ENCODE data around the gene NACC2. TPM values are rescaled to one million over a fixed set of nuclear protein-coding genes. Genes with fewer than 3 reads are reported as not detected.

Gene NACC2
- total and polyA plus RNA-seq, 2 donors (not counting 1 experiment from before 2014, with no cell fraction given), result 12.3 to 18.2 TPM

DNA sequence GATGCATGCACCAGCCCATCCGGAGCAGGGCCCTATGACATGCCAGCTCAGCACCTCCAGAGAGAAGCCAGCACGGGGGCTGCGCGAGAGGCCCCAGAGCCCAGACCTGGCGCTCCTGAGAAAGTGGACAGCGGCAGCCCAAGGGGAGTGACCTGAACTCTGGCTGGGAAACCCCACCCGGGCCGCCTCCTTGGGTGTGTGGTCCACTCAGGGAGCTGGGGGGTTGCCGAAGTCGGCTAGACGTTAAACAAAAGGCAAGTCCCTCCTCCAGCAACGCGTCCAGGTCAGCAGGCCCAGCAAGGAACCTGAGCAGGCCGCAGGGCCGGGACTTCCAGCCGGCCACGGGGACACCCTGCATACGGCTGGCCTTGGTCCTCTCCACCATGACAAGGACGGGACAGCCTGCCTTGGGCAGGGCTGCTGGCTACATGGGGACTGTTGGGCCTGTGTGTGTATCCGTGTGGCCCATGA, 35.7 kb downstream of the NACC2 start:
- H3K36me3 ChIP-seq (ENCODE audit: control insufficient read depth, insufficient read depth, low read length), result no peaks in the 10 kb centered on the region
- no peak overlapping the region for H3K4me2 ChIP-seq (ENCODE audit: extremely low read depth, insufficient read depth, low read length)
- no peak overlapping the region for H2AFZ ChIP-seq (ENCODE audit: low read length)
- no peak overlapping the region for H3K27ac ChIP-seq (ENCODE audit: insufficient read depth, low read length)
- no peaks in the 10 kb centered on the region for H4K20me1 ChIP-seq (ENCODE audit: control insufficient read depth, extremely low read depth, insufficient read depth, low read length)
- no peaks in the 10 kb centered on the region for H3K4me1 ChIP-seq (ENCODE audit: control insufficient read depth, extremely low read depth, insufficient read depth, low read length)
- H3K9ac ChIP-seq (ENCODE audit: insufficient read depth, low read length), result no peak overlapping the region
- H3K79me2 ChIP-seq (ENCODE audit: control insufficient read depth, insufficient read depth, low read length), result peaks cover 9% of the 10 kb centered on the region
- no peaks in the 10 kb centered on the region for H3K27me3 ChIP-seq (ENCODE audit: control insufficient read depth, insufficient read depth, low read length)
- H3K4me3 ChIP-seq (replicated peaks in 1 of 4; ENCODE audit: control extremely low read depth in 1 of 4, insufficient read depth in 1 of 4, low read depth in 3 of 4, low read length in 4 of 4), result no peak overlapping the region
- DNase-seq (ENCODE audit: low read depth in 2 of 2), result no peak
- TF ChIP-seq, protein P1, sequence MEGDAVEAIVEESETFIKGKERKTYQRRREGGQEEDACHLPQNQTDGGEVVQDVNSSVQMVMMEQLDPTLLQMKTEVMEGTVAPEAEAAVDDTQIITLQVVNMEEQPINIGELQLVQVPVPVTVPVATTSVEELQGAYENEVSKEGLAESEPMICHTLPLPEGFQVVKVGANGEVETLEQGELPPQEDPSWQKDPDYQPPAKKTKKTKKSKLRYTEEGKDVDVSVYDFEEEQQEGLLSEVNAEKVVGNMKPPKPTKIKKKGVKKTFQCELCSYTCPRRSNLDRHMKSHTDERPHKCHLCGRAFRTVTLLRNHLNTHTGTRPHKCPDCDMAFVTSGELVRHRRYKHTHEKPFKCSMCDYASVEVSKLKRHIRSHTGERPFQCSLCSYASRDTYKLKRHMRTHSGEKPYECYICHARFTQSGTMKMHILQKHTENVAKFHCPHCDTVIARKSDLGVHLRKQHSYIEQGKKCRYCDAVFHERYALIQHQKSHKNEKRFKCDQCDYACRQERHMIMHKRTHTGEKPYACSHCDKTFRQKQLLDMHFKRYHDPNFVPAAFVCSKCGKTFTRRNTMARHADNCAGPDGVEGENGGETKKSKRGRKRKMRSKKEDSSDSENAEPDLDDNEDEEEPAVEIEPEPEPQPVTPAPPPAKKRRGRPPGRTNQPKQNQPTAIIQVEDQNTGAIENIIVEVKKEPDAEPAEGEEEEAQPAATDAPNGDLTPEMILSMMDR (conservative IDR thresholded peaks at IDR 0.05 in 1 of 2, IDR thresholded peaks at IDR 0.05 in 1 of 2; ENCODE audit: low read depth in 1 of 2, low read length in 2 of 2), result no peak
- TF ChIP-seq EZH2 (IDR thresholded peaks at IDR 0.05; ENCODE audit: low read length, missing control alignments), result no peak
- no peaks in the 10 kb centered on the region for H3K9me3 ChIP-seq (ENCODE audit: control insufficient read depth, insufficient read depth, low read depth, low read length)

DNA sequence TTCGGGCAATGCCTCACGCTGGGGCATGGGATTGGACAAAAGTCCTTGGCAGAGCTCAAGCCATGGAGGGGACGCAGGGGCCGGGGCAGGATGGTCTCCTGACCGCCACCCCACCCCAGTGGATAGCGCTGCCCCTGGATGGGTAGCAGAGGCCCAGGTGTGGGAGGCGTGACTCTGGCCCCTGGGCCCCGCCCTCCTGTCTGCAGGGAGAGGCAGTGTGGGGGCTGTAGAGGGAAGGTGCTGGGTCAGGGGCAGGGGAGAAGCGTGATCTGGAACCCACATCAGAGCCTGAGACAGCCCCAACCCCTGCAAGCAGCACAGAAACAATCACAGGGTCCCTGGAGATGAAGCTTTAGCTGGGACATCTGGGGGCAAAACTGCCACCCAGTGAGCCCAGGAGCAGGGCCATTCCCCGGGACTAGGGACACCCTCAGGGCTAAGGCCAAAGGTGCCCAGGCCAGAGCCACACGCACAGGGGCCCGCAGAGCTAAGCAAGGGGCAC, 36.2 kb downstream of the NACC2 start:
- H3K9me3 ChIP-seq (ENCODE audit: control insufficient read depth, insufficient read depth, low read depth, low read length), result no peaks in the 10 kb centered on the region
- no peak for DNase-seq (ENCODE audit: low read depth in 2 of 2)
- H3K79me2 ChIP-seq (ENCODE audit: control insufficient read depth, insufficient read depth, low read length), result peaks cover 7% of the 10 kb centered on the region
- H3K27me3 ChIP-seq (ENCODE audit: control insufficient read depth, insufficient read depth, low read length), result no peaks in the 10 kb centered on the region
- H4K20me1 ChIP-seq (ENCODE audit: control insufficient read depth, extremely low read depth, insufficient read depth, low read length), result no peaks in the 10 kb centered on the region
- no peaks in the 10 kb centered on the region for H3K4me1 ChIP-seq (ENCODE audit: control insufficient read depth, extremely low read depth, insufficient read depth, low read length)
- no peaks in the 10 kb centered on the region for H3K36me3 ChIP-seq (ENCODE audit: control insufficient read depth, insufficient read depth, low read length)
- no peak overlapping the region for H3K4me3 ChIP-seq (replicated peaks in 1 of 4; ENCODE audit: control extremely low read depth in 1 of 4, insufficient read depth in 1 of 4, low read depth in 3 of 4, low read length in 4 of 4)
- H3K27ac ChIP-seq (ENCODE audit: insufficient read depth, low read length), result no peak overlapping the region
- no peak overlapping the region for H2AFZ ChIP-seq (ENCODE audit: low read length)
- TF ChIP-seq, protein P1 (conservative IDR thresholded peaks at IDR 0.05 in 1 of 2, IDR thresholded peaks at IDR 0.05 in 1 of 2; ENCODE audit: low read depth in 1 of 2, low read length in 2 of 2), result no peak
- TF ChIP-seq EZH2 (IDR thresholded peaks at IDR 0.05; ENCODE audit: low read length, missing control alignments), result no peak
- H3K9ac ChIP-seq (ENCODE audit: insufficient read depth, low read length), result no peak overlapping the region
- H3K4me2 ChIP-seq (ENCODE audit: extremely low read depth, insufficient read depth, low read length), result no peak overlapping the region

DNA sequence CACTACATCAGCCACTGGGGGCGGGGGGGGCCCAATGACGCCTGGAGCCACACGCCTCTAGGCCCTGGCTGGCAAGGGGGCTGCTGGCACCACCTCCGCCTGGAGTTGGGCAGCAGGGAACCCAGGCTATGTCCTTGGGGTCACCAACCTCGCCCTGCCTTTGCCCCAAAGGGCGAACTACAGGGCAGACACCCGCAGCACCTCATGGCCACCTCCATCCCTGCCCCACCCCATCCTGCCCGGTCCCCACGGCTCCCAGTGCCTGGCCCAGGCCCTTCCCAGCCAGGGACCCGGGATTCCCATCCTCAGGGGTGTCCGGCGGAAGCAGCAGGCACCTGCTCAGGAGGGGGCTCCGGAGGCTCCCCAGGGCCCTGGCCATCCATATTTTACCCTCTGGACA, 37.0 kb downstream of the NACC2 start:
- Histone ChIP-seq H3K27me3 (ENCODE audit: control insufficient read depth, insufficient read depth, low read length) (no peaks in the 10 kb centered on the region), H3K4me3 (replicated peaks in 1 of 4; ENCODE audit: control extremely low read depth in 1 of 4, insufficient read depth in 1 of 4, low read depth in 3 of 4, low read length in 4 of 4) (no peak overlapping the region), H3K36me3 (ENCODE audit: control insufficient read depth, insufficient read depth, low read length) (no peaks in the 10 kb centered on the region), H3K9me3 (ENCODE audit: control insufficient read depth, insufficient read depth, low read depth, low read length) (no peaks in the 10 kb centered on the region), H3K4me2 (ENCODE audit: extremely low read depth, insufficient read depth, low read length) (no peak overlapping the region), H2AFZ (ENCODE audit: low read length) (no peak overlapping the region), H3K4me1 (ENCODE audit: control insufficient read depth, extremely low read depth, insufficient read depth, low read length) (peaks cover 4% of the 10 kb centered on the region), H3K79me2 (ENCODE audit: control insufficient read depth, insufficient read depth, low read length) (peaks cover 10% of the 10 kb centered on the region), H3K27ac (ENCODE audit: insufficient read depth, low read length) (no peak overlapping the region), H4K20me1 (ENCODE audit: control insufficient read depth, extremely low read depth, insufficient read depth, low read length) (no peaks in the 10 kb centered on the region), H3K9ac (ENCODE audit: insufficient read depth, low read length) (no peak overlapping the region)
- TF ChIP-seq, protein P1 (conservative IDR thresholded peaks at IDR 0.05 in 1 of 2, IDR thresholded peaks at IDR 0.05 in 1 of 2; ENCODE audit: low read depth in 1 of 2, low read length in 2 of 2), result no peak
- TF ChIP-seq EZH2 (IDR thresholded peaks at IDR 0.05; ENCODE audit: low read length, missing control alignments), result no peak
- no peak for DNase-seq (ENCODE audit: low read depth in 2 of 2)

Data from fibroblast of lung (primary cell).